ENCODE results near the gene NFKBIA.
"Not testable (repeated sequence)": the region's sequence is repeated elsewhere in the genome, so short reads cannot be mapped to it uniquely, and the experiment has no call there.

The NFKBIA gene

DNA sequence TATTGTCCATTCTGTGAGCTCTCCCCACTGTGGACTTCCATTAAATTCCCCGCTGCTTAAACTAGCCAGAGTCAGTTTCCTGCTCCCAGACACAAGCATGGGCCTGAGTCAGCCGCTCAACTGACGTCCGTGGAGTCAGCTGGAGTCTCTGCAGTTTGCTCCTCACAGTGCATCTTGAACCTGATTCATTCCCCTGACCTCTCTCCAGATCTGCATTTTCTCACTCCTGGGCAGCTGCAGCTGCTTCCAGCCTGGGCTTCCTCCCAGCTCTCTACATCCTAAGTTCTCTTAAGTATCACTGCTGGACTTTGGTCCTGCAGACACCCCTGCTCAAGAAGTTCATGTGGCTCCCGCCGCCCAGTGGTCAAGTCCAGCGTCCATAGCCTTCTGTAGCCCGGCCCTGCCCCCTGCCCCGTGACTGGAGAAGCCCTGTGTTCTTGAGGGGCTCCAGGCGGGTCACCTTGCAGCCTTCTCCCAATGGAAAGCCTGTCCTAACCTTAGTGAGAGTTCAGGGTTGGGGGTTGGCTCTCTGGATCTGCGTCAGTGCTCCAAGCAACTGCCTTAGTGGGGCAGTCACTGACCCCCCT is 20.0 kb downstream of the NFKBIA start:
- CTCF ChIA-PET = interaction anchor here (1.0 to 3.0 kb wide), 5 partner anchors 9 to 62 kb away, joined by 3 to 10 read pairs (median 3); no protein-coding TSS in a partner anchor

DNA sequence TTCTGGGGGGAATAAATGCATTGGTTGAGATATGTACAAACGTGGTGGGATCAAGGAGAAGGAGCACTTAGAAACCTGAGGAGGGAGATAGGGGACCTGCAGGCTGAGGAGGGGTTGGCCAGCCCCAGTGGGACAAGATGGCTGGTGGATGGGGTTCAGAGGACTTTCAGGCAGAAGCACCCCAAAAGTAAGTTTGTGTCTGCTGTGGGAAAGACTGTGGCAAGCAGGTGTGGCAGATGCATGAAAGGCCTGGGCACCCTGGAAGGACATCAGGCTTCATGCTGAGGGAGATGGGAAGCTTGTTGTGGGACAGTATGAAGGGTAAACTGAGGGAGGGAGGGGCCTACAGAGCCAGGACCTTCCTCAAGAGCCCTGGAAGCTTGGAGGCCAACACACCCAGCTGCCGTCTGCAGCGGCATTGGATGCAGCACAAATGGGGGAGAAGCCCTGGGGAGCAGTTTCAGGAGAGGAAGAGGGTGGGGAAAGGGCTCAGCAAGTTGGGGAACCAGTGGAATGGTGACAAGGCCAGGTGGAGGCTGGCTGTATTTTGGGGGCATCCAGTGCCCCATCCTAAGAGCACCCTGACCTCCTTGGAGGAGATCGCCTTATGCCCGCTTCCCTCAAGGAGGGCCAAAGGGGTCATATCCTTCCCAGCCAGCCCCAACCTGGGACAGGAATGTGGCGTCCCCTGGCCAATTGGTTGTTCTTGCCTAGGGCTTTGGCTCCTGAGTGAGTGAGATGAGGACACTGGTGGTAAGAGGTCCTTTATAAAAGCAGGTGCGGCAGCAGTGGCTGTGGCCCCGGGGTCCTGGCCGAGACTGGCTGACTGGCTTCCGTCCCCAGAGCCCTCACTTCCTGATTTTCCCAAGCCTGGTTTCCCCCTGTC is 20.7 kb downstream of the NFKBIA start:
- TF ChIP-seq, protein P1, sequence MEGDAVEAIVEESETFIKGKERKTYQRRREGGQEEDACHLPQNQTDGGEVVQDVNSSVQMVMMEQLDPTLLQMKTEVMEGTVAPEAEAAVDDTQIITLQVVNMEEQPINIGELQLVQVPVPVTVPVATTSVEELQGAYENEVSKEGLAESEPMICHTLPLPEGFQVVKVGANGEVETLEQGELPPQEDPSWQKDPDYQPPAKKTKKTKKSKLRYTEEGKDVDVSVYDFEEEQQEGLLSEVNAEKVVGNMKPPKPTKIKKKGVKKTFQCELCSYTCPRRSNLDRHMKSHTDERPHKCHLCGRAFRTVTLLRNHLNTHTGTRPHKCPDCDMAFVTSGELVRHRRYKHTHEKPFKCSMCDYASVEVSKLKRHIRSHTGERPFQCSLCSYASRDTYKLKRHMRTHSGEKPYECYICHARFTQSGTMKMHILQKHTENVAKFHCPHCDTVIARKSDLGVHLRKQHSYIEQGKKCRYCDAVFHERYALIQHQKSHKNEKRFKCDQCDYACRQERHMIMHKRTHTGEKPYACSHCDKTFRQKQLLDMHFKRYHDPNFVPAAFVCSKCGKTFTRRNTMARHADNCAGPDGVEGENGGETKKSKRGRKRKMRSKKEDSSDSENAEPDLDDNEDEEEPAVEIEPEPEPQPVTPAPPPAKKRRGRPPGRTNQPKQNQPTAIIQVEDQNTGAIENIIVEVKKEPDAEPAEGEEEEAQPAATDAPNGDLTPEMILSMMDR (IDR thresholded peaks at IDR 0.05; ENCODE audit: insufficient read depth, low read length, missing control alignments) = no peak
- DNase-seq (ENCODE audit: low read depth, low spot score) = no peak
- ChIA-PET CTCF (interaction anchor here (1.0 to 1.3 kb wide), 3 partner anchors 22 to 61 kb away, joined by 3 read pairs; no protein-coding TSS in a partner anchor), POLR2A (interaction anchor here (0.6 to 3.2 kb wide), 4 partner anchors 9 to 91 kb away, joined by 3 to 38 read pairs (median 3); partner anchors contain the start of genes NFKBIA and PSMA6)
- no peak overlapping the region for H3K4me3 ChIP-seq (ENCODE audit: low read depth, low read length)

More for the DNA sequence above, 20.0 kb downstream of the NFKBIA start:
- TF ChIP-seq, protein P1 (IDR thresholded peaks at IDR 0.05; ENCODE audit: insufficient read depth, low read length, missing control alignments) = no peak
- H3K4me3 ChIP-seq (ENCODE audit: low read depth, low read length) = no peak overlapping the region
- POLR2A ChIA-PET = interaction anchor here (0.6 to 3.2 kb wide), 5 partner anchors 8 to 244 kb away, joined by 3 to 38 read pairs (median 3); partner anchors contain the start of genes NFKBIA and PSMA6
- DNase-seq (ENCODE audit: low read depth, low spot score) = peak; percentile 90

DNA sequence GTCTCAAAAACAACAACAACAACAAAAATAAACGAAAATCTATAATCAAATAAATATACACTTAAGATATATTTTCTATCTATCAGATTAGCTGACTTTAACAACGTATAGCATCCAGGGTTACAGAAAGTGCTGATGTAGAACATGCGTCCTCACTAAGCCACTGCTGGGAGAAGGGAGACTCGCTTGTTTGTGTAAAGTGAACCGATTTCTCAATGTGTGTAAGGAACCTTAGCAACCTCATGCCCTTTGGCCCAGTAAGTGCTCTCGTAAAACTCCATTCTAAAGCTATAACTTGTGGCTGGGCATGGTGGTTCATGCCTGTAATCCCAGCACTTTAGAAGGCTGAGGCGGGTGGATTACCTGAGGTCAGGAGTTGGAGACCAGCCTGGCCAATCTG is 23.8 kb downstream of the NFKBIA start:
- CTCF ChIA-PET = interaction anchor here (1.7 kb wide), 1 partner anchor 166 kb away, joined by 4 read pairs; no protein-coding TSS in a partner anchor

DNA sequence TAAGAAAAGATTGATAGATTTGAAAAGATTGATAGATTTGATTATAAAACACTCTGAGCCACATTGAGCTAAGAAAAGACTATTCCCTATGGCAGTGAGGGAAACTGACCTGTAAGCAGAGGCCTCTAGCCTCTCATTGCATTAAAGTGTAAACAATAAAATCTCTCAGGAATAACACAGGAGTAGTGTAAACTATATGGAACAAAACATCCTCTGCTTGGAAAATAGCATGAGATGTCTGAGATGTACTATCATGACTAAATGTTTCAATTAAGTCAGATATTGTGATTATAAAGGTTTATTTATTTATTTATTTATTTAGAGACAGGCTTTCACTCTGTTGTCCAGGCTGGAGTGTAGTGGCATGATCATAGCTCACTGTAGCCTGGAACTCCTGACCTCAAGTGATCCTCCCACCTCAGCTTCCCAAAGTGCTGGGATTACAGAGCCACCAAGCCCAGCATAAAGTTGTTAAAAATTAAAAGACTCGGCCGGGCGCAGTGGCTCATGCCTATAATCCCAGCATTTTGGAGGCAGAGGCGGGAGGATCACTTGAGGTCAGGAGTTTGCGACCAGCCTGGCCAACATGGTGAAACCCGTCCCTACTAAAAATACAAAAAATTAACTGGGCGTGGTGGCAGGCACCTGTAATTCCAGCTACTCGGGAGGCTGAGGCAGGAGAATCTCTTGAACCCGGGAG is 25.2 kb downstream of the NFKBIA start:
- H3K4me3 ChIP-seq (ENCODE audit: low read depth, low read length); CTCF ChIA-PET; DNase-seq (ENCODE audit: low read depth, low spot score): not testable (repeated sequence)
- POLR2A ChIA-PET = interaction anchor here (0.7 to 1.0 kb wide), 2 partner anchors 24 to 480 kb away, joined by 3 to 5 read pairs; no protein-coding TSS in a partner anchor

More for the DNA sequence above, 23.8 kb downstream of the NFKBIA start:
- DNase-seq (ENCODE audit: low read depth, low spot score) = no peak
- POLR2A ChIA-PET = no interaction called here
- H3K4me3 ChIP-seq (ENCODE audit: low read depth, low read length) = no peak overlapping the region
- TF ChIP-seq, protein P1 (IDR thresholded peaks at IDR 0.05; ENCODE audit: insufficient read depth, low read length, missing control alignments) = no peak

DNA sequence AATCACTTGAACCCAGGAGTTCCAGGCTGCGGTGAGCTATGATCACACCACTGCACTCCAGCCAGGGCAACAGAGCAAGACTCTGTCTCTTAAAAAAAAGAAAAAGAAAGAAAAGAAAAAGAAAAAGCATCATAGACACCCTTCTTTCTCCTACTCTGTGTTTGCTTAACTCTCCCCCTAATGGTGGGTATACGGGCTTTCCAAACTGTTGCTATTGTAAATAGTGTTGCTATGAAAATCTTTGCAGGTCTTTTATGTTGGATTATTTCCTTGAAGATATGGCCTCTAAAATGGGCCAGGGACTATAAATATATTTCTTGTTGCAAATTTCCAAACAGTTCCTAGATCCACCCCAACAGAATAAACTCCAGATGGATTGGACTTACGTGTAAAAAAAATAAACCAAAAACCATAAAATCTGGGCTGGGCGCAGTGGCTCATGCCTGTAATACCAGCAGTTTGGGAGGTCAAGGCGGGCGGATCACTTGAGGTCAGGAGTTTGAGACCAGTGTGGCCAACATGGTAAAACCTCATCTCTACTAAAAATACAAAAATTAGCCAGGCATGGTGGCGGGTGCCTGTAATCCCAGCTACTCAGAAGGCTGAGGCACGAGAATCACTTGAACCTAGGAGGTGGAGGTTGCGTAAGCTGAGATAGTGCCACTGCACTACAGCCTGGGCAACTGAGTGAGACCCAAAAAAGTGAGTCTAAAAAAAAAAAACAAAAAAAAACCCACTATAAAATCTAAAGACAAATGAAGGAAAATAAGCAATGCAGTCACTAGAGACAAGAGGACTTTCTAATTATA is 25.9 kb downstream of the NFKBIA start:
- DNase-seq (ENCODE audit: low read depth, low spot score) = no peak
- CTCF ChIA-PET = no interaction called here
- H3K4me3 ChIP-seq (ENCODE audit: low read depth, low read length) = no peak overlapping the region
- TF ChIP-seq, protein P1 (IDR thresholded peaks at IDR 0.05; ENCODE audit: insufficient read depth, low read length, missing control alignments) = no peak
- POLR2A ChIA-PET = interaction anchor here (0.7 to 1.0 kb wide), 2 partner anchors 25 to 481 kb away, joined by 3 to 5 read pairs; no protein-coding TSS in a partner anchor

Data from AG04449 (cell line).